ENCODE data around the gene CADM1. TPM values are rescaled to one million over a fixed set of nuclear protein-coding genes. Genes with fewer than 3 reads are reported as not detected.

CADM1 gene
- total and polyA plus RNA-seq, 2 donors (not counting 3 experiments of a cell fraction or from before 2014, with no cell fraction given) = 0.52 to 2.6 TPM

DNA sequence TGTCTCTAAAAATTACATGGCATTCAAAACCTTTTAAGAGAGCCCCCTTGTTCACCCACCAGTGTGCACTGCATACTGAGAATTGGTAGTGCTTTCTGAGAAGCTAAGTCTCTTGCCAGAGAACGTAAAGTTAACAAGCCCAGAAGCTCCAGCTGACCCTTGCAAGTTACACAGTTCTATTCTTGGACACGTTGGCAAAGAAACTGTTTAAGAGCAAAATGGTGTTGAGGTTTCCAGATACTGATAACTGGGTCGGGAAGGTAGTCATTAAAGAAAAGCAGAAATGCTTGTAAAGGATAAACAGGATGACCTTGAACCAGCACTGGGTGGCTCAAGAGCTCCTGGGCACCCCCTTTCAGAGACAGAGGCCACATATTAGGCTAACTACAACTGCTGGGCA, 284.8 kb downstream of the CADM1 start:
- ChIA-PET POLR2A (no interaction called here), CTCF (no interaction called here)
- no peaks in the 10 kb centered on the region for H3K79me2 ChIP-seq (ENCODE audit: control insufficient read depth, insufficient read depth, low read length)
- no peak overlapping the region for H3K4me3 ChIP-seq (replicated peaks in 1 of 3; ENCODE audit: insufficient read depth in 1 of 3, low read depth in 1 of 3, low read length in 3 of 3)
- no peaks in the 10 kb centered on the region for H4K20me1 ChIP-seq (replicated peaks; ENCODE audit: control insufficient read depth, extremely low read depth, insufficient read depth, low read length)
- DNase-seq (ENCODE audit: low read depth, low spot score) (no peak), FAIRE-seq (no peak)
- H3K4me2 ChIP-seq (ENCODE audit: insufficient read depth, low read length) = no peak overlapping the region
- H3K27ac ChIP-seq (ENCODE audit: insufficient read depth, low read depth, low read length) = no peak overlapping the region
- H3K9me3 ChIP-seq (replicated peaks; ENCODE audit: control insufficient read depth, insufficient read depth, low read length) = no peaks in the 10 kb centered on the region
- H3K9ac ChIP-seq (replicated peaks; ENCODE audit: extremely low read depth, insufficient read depth, low read length) = no peak overlapping the region
- H3K36me3 ChIP-seq (ENCODE audit: control insufficient read depth in 2 of 2, extremely low read depth in 1 of 2, insufficient read depth in 2 of 2, low read length in 2 of 2) = no peaks in the 10 kb centered on the region
- dilution Hi-C loops (cut with MboI; ENCODE audit: extremely low pct_ligation_motif_present, low sequenced_read_pairs) = no loop called here
- no TSS peak for BruUV-seq (replicated peaks)
- TF ChIP-seq CTCF (IDR thresholded peaks at IDR 0.05; ENCODE audit: extremely low read depth in 1 of 2, insufficient read depth in 1 of 2, low read depth in 1 of 2, low read length in 2 of 2) (no peak), GATA2 (IDR thresholded peaks at IDR 0.05; ENCODE audit: insufficient read depth, insufficient read length, low read depth, low read length) (no peak), POLR2A (IDR thresholded peaks at IDR 0.05; ENCODE audit: low read depth, low read length) (no peak), POLR2AphosphoS5 (IDR thresholded peaks at IDR 0.05; ENCODE audit: insufficient read depth, low read depth, low read length) (no peak), MAX (IDR thresholded peaks at IDR 0.05; ENCODE audit: insufficient read depth, insufficient read length) (no peak), MYC (IDR thresholded peaks at IDR 0.05; ENCODE audit: low read depth, low read length) (no peak), FOS (IDR thresholded peaks at IDR 0.05; ENCODE audit: borderline replicate concordance, insufficient read depth, low read length) (no peak), EZH2 (IDR thresholded peaks at IDR 0.05; ENCODE audit: borderline replicate concordance, low read depth, low read length, severe bottlenecking) (no peak), JUN (IDR thresholded peaks at IDR 0.05; ENCODE audit: borderline replicate concordance, insufficient read depth, insufficient read length, low read depth) (no peak)
- H3K9me1 ChIP-seq (replicated peaks; ENCODE audit: control insufficient read depth, extremely low read depth, insufficient read depth, low read length) = no peaks in the 10 kb centered on the region
- intact Hi-C loops (cut with micrococcal nuclease) = no loop called here
- peaks cover 5% of the 10 kb centered on the region for H3K4me1 ChIP-seq (ENCODE audit: control insufficient read depth, extremely low read depth, insufficient read depth, low read length)
- no peaks in the 10 kb centered on the region for H3K27me3 ChIP-seq (ENCODE audit: control insufficient read depth in 2 of 2, insufficient read depth in 2 of 2, low read length in 2 of 2)
- H2AFZ ChIP-seq (ENCODE audit: low read depth, low read length) = no peak overlapping the region
